ENCODE measurements around the gene SLC4A8.

Gene SLC4A8

GRCh38 chr12:51424662-51425539 lies at the start of gene SLC4A8:
Gene SLC4A8 (plus strand): TSS chr12:51424831. CDS start chr12:51424988, 157 bp downstream.
- peak; percentile 45 to 51 for DNase-seq (ENCODE audit: low read depth in 2 of 2)

GRCh38 chr12:51374856-51375255 lies 49.8 kb upstream of the SLC4A8 start:
- no peak for DNase-seq (ENCODE audit: low read depth in 2 of 2)

GRCh38 chr12:51377099-51377984 lies 47.3 kb upstream of the SLC4A8 start:
- no peak for DNase-seq (ENCODE audit: low read depth in 2 of 2)

GRCh38 chr12:51378749-51379148 lies 45.9 kb upstream of the SLC4A8 start:
- no peak for DNase-seq (ENCODE audit: low read depth in 2 of 2)

GRCh38 chr12:51379571-51379970 lies 45.1 kb upstream of the SLC4A8 start:
- DNase-seq (ENCODE audit: low read depth in 2 of 2) = no peak

GRCh38 chr12:51381226-51382079 lies 43.2 kb upstream of the SLC4A8 start:
- DNase-seq (ENCODE audit: low read depth in 2 of 2) = no peak

GRCh38 chr12:51382173-51382572 lies 42.5 kb upstream of the SLC4A8 start:
- DNase-seq (ENCODE audit: low read depth in 2 of 2) = no peak

GRCh38 chr12:51383269-51383905 lies 41.2 kb upstream of the SLC4A8 start:
- DNase-seq (ENCODE audit: low read depth in 2 of 2) = no peak

- DNase-seq (ENCODE audit: low read depth in 2 of 2) = no peak
Observed at GRCh38 chr12:51386351-51386750, 38.3 kb upstream of the SLC4A8 start.

- no peak for DNase-seq (ENCODE audit: low read depth in 2 of 2)
Observed at GRCh38 chr12:51388069-51388799, 36.4 kb upstream of the SLC4A8 start.

- no peak for DNase-seq (ENCODE audit: low read depth in 2 of 2)
Observed at GRCh38 chr12:51388846-51389245, 35.8 kb upstream of the SLC4A8 start.

GRCh38 chr12:51389302-51389999 lies 35.2 kb upstream of the SLC4A8 start:
- no peak for DNase-seq (ENCODE audit: low read depth in 2 of 2)

- DNase-seq (ENCODE audit: low read depth in 2 of 2) = no peak
Observed at GRCh38 chr12:51390457-51390856, 34.2 kb upstream of the SLC4A8 start.

- DNase-seq (ENCODE audit: low read depth in 2 of 2) = no peak
Observed at GRCh38 chr12:51390891-51391282, 33.7 kb upstream of the SLC4A8 start.

GRCh38 chr12:51391283-51392123 lies 33.1 kb upstream of the SLC4A8 start, which contains the start of gene GALNT6:
Gene GALNT6 (minus strand): TSS chr12:51391406. CDS start chr12:51379781, 11,625 bp downstream.
- DNase-seq (ENCODE audit: low read depth in 2 of 2) = peak; percentile 42 to 65

GRCh38 chr12:51392556-51393237 lies 31.9 kb upstream of the SLC4A8 start:
- DNase-seq (ENCODE audit: low read depth in 2 of 2) = no peak

GRCh38 chr12:51393676-51394545 lies 30.7 kb upstream of the SLC4A8 start:
- DNase-seq (ENCODE audit: low read depth in 2 of 2) = peak in 1 of 2 donors; percentile 34

Data from stimulated activated CD8-positive, alpha-beta memory T cell treated with anti-CD3 and anti-CD28 coated beads, Interleukin-2, amount 100 ng/mL, for 1 hour (primary cell).